Naive thymus-derived CD4-positive, alpha-beta T cell (primary cell): ENCODE results near the gene TBC1D1. TPM values are rescaled to one million over a fixed set of nuclear protein-coding genes. Genes with fewer than 3 reads are reported as not detected.
A peak's percentile ranks its signal among the peaks of the same experiment; 100 is the strongest.

Source experiments
- ATAC-seq: fragments of 150-1000 bp; cut with Tn5 transposase; 2 replicates; pipeline ENCODE4 v1.10.0; 2021; ENCODE audit warnings: mild to moderate bottlenecking, moderate library complexity
- CTCF ChIA-PET: fragments of 350-600 bp; sonication (Branson Sonifier 250); formaldehyde crosslinking; loops from one replicate; lab custom pipeline; 2021; ENCODE audit warnings: antibody characterized with exemption; lab: Charles Lee
- POLR2A ChIA-PET: fragments of 350-600 bp; sonication (Branson Sonifier 250); formaldehyde crosslinking; loops from one replicate; lab custom pipeline; 2021; ENCODE audit warnings: antibody characterized with exemption, inconsistent platforms; lab: Charles Lee
- DNase-seq, 9 donors: peaks; one replicate each; pipeline versions ENCODE4 v3.0.0 to v3.0.0-alpha.2; 2020 to 2022; ENCODE audit warnings: mixed read lengths in 1 of 9
- H3K27ac ChIP-seq: one replicate; pipeline ENCODE4 v1.7.0; 2013; ENCODE audit warnings: mild to moderate bottlenecking, low read depth, low read length, moderate library complexity
- H3K27me3 ChIP-seq, 2 donors: one replicate each; pipeline ENCODE4 v1.7.0; 2013; ENCODE audit warnings: low read length in 2 of 2, mild to moderate bottlenecking in 2 of 2, moderate library complexity in 2 of 2; ENCODE audit not compliant: control insufficient read depth in 2 of 2, insufficient read depth in 2 of 2
- H3K36me3 ChIP-seq, 3 experiments: 1 replicate in 2 of 3; 2 replicates in 1 of 3; pipeline ENCODE4 v1.7.0; 2013; ENCODE audit warnings: low read length in 3 of 3, mild to moderate bottlenecking in 3 of 3, moderate library complexity in 1 of 3; ENCODE audit not compliant: insufficient read depth in 3 of 3, control insufficient read depth in 2 of 3
- H3K4me1 ChIP-seq, 2 donors: one replicate each; pipeline ENCODE4 v1.7.0; 2013; ENCODE audit warnings: low read length in 2 of 2, mild to moderate bottlenecking in 2 of 2, moderate library complexity in 1 of 2; ENCODE audit not compliant: control insufficient read depth in 2 of 2, insufficient read depth in 2 of 2
- H3K4me3 ChIP-seq: 2 replicates; pipeline ENCODE4 v1.7.0; 2013; ENCODE audit warnings: mild to moderate bottlenecking, low read length
- H3K9me3 ChIP-seq, 3 experiments: 1 replicate in 2 of 3; 2 replicates in 1 of 3; pipeline ENCODE4 v1.7.0; 2013; ENCODE audit warnings: low read length in 3 of 3; ENCODE audit not compliant: control insufficient read depth in 2 of 3
- H3K27ac Mint-ChIP-seq, 9 donors: one replicate each; pipeline ENCODE4 v1.8.0; 2020 to 2022; ENCODE audit warnings: mixed read lengths in 9 of 9, mild to moderate bottlenecking in 8 of 9, moderate library complexity in 5 of 9, inconsistent platforms in 2 of 9
- H3K27me3 Mint-ChIP-seq, 5 donors: one replicate each; pipeline ENCODE4 v1.8.0; 2021 to 2022; ENCODE audit warnings: mixed read lengths in 5 of 5, mild to moderate bottlenecking in 1 of 5
- H3K36me3 Mint-ChIP-seq, 5 donors: one replicate each; pipeline ENCODE4 v1.8.0; 2020 to 2022; ENCODE audit warnings: mixed read lengths in 5 of 5, mild to moderate bottlenecking in 3 of 5, inconsistent platforms in 1 of 5
- H3K4me1 Mint-ChIP-seq, 7 donors: one replicate each; pipeline ENCODE4 v1.8.0; 2020 to 2022; ENCODE audit warnings: mixed read lengths in 7 of 7, mild to moderate bottlenecking in 3 of 7, inconsistent platforms in 1 of 7
- H3K4me3 Mint-ChIP-seq, 10 donors: one replicate each; pipeline ENCODE4 v1.8.0; 2020 to 2022; ENCODE audit warnings: mild to moderate bottlenecking in 10 of 10, mixed read lengths in 10 of 10, moderate library complexity in 6 of 10, inconsistent platforms in 2 of 10
- H3K9me3 Mint-ChIP-seq, 11 donors: one replicate each; pipeline ENCODE4 v1.8.0; 2020 to 2022; ENCODE audit warnings: mixed read lengths in 11 of 11, mild to moderate bottlenecking in 4 of 11, inconsistent platforms in 1 of 11, moderate library complexity in 1 of 11
- intact Hi-C, 2 donors: fragments of 100-400 bp; cut with micrococcal nuclease; formaldehyde crosslinking; loops; one replicate each; pipeline ENCODE4 v1.15.1; 2023
- polyA plus RNA-seq, 2 donors: library from polyadenylated mRNA; unstranded; fragments of 300-500 nt; fragmentation: Illumina TruSeq; gene quantifications; one replicate each; pipeline ENCODE4 v1.2.3, GENCODE V29; 2021
- total RNA-seq, 6 experiments: library from RNA in 5 of 6; stranded (reverse) in 5 of 6; gene quantifications; 1 replicate in 5 of 6; 2 replicates in 1 of 6; pipeline ENCODE4 v1.2.3 and lab custom pipeline; 2021 to 2026

The TBC1D1 gene
- total and polyA plus RNA-seq, 7 experiments from 2014 or later, result 19.4 to 66.8 (median 46.9) TPM

GRCh38 chr4:38113551-38113950, 222.7 kb downstream of the TBC1D1 start:
- H3K9me3 Mint-ChIP-seq, result no peaks in the 10 kb centered on the region
- no peak overlapping the region for H3K4me3 Mint-ChIP-seq
- DNase-seq, result no peak

DNA sequence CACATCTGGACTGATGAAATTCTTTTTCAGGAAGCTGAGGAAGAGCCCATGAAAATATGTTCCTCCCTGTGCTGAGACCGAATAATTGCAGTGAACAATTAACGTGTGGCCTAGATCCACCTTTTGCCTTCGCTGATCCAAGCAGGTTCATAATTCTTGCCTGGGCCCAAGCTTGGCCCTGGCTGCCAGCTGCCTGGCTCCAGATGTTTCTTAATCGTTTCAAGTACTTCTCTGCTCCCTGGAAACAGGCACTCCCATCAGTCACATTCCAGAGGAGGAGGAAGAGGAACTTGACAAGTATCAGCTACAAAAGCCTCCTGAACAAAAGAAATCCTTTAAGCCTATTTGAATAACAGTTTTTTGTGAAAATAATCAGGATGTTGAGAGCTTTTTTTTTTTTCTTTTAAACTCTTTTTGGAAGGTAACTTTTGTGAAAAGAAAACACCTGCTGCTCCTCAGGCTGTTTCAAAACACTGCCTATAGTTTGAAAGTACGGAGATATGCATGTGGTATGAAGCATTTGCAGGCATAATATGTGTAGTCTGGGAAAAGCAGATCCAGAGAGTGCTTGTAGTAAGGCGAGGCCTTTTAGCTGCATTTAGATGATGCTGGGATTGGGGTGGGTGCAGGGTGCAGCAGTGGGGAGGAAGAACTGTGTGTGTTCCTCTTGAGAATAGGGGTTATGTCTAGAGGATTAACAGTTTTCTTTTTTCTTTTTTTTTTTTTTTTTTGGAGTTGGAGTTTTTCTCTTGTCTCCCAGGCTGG, 223.7 kb downstream of the TBC1D1 start:
- no peak overlapping the region for H3K27ac ChIP-seq
- CTCF ChIA-PET, result interaction anchor here (0.8 kb wide), 1 partner anchor 613 kb away, joined by 3 read pairs; no protein-coding TSS in a partner anchor
- no peak overlapping the region for H3K4me3 ChIP-seq
- peak overlapping the region in 1 of 9 donors; percentile 24 for H3K27ac Mint-ChIP-seq
- no peaks in the 10 kb centered on the region for H3K4me1 ChIP-seq
- peaks cover 0 to 5% (median 0%) of the 10 kb centered on the region in 7 donors for H3K4me1 Mint-ChIP-seq
- H3K27me3 Mint-ChIP-seq, result no peaks in the 10 kb centered on the region
- H3K36me3 ChIP-seq, result peaks cover 0 to 54% (median 0%) of the 10 kb centered on the region in 3 experiments
- no peaks in the 10 kb centered on the region for H3K9me3 Mint-ChIP-seq
- POLR2A ChIA-PET, result no interaction called here
- H3K4me3 Mint-ChIP-seq, result no peak overlapping the region
- ATAC-seq (no peak), DNase-seq (no peak)
- H3K27me3 ChIP-seq, result no peaks in the 10 kb centered on the region
- H3K9me3 ChIP-seq, result no peaks in the 10 kb centered on the region
- peaks cover 4 to 45% (median 17%) of the 10 kb centered on the region in 5 donors for H3K36me3 Mint-ChIP-seq
- intact Hi-C loops, result no loop called here

More at GRCh38 chr4:38113551-38113950, 222.7 kb downstream of the TBC1D1 start:
- Mint-ChIP-seq H3K36me3 (peaks cover 1 to 50% (median 16%) of the 10 kb centered on the region in 5 donors), H3K4me1 (peaks cover 0 to 5% (median 0%) of the 10 kb centered on the region in 7 donors), H3K27me3 (no peaks in the 10 kb centered on the region), H3K27ac (peak overlapping the region in 3 of 9 donors; percentile 14 to 36 (median 31))
- ATAC-seq, result no peak
- Histone ChIP-seq H3K4me1 (no peaks in the 10 kb centered on the region), H3K27ac (no peak overlapping the region), H3K9me3 (no peaks in the 10 kb centered on the region), H3K36me3 (peaks cover 0 to 56% (median 0%) of the 10 kb centered on the region in 3 experiments), H3K27me3 (no peaks in the 10 kb centered on the region), H3K4me3 (no peak overlapping the region)
- intact Hi-C loops, result no loop called here
- POLR2A ChIA-PET, result no interaction called here
- CTCF ChIA-PET, result interaction anchor here (0.9 kb wide), 1 partner anchor 51 kb away, joined by 3 read pairs; no protein-coding TSS in a partner anchor

GRCh38 chr4:38115601-38116000, 224.7 kb downstream of the TBC1D1 start:
- H3K4me1 Mint-ChIP-seq, result peaks cover 0 to 5% (median 0%) of the 10 kb centered on the region in 7 donors
- ChIA-PET CTCF (no interaction called here), POLR2A (no interaction called here)
- H3K4me3 Mint-ChIP-seq, result no peak overlapping the region
- ATAC-seq (no peak), DNase-seq (no peak)
- H3K27me3 ChIP-seq, result no peaks in the 10 kb centered on the region
- no peaks in the 10 kb centered on the region for H3K4me1 ChIP-seq
- no peaks in the 10 kb centered on the region for H3K9me3 Mint-ChIP-seq
- H3K27ac Mint-ChIP-seq, result peak overlapping the region in 2 of 9 donors; percentile 8 to 11
- H3K27ac ChIP-seq, result no peak overlapping the region
- H3K36me3 Mint-ChIP-seq, result peaks cover 6 to 40% (median 18%) of the 10 kb centered on the region in 5 donors
- H3K9me3 ChIP-seq, result no peaks in the 10 kb centered on the region
- H3K4me3 ChIP-seq, result no peak overlapping the region
- H3K27me3 Mint-ChIP-seq, result no peaks in the 10 kb centered on the region
- H3K36me3 ChIP-seq, result peaks cover 0 to 64% (median 0%) of the 10 kb centered on the region in 3 experiments
- intact Hi-C loops, result no loop called here

GRCh38 chr4:38117591-38117990, 226.7 kb downstream of the TBC1D1 start:
- DNase-seq (no peak), ATAC-seq (no peak)
- peaks cover 0 to 5% (median 0%) of the 10 kb centered on the region in 7 donors for H3K4me1 Mint-ChIP-seq
- Histone ChIP-seq H3K27ac (no peak overlapping the region), H3K27me3 (no peaks in the 10 kb centered on the region), H3K4me3 (no peak overlapping the region), H3K36me3 (peaks cover 0 to 72% (median 6%) of the 10 kb centered on the region in 3 experiments), H3K9me3 (no peaks in the 10 kb centered on the region), H3K4me1 (no peaks in the 10 kb centered on the region)
- CTCF ChIA-PET, result no interaction called here
- H3K27me3 Mint-ChIP-seq, result no peaks in the 10 kb centered on the region
- intact Hi-C loops, result no loop called here
- POLR2A ChIA-PET, result no interaction called here
- peaks cover 11 to 51% (median 27%) of the 10 kb centered on the region in 5 donors for H3K36me3 Mint-ChIP-seq
- H3K4me3 Mint-ChIP-seq, result no peak overlapping the region
- no peak overlapping the region for H3K27ac Mint-ChIP-seq
- no peaks in the 10 kb centered on the region for H3K9me3 Mint-ChIP-seq

DNA sequence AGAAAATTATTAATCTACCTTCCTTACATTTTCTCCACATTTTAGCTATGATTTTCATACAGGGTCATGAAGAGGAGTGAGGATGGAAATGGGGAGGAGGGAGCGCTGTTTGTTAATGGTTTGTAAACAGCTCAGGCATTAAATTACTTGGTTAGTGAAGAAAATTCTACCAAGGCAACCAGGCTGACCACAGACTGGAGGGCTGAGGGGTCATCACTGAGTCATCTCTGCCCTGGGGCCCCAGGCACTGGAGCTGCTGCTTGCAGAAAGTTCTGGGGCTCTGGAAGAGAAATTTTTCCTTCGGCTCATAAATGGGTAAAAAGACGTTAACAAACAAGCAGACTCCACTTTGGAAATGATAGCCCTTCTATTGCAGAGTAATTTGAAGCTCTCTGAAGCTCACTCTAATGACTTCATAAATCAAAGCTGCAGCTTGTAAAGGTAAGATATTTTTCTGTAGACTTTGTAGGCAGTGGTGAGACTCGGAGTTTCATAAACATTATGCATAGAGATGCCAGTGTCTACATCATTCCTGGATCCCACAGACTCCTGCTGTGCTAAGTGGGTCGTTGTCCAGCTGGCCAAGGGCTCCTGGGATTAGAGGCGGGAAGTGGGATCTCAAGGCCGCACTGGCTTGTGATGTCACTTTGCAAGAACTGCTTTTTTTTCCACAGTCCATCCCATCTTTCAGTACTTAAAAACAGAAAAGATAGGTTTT, 228.9 kb downstream of the TBC1D1 start:
- Mint-ChIP-seq H3K36me3 (peaks cover 12 to 56% (median 30%) of the 10 kb centered on the region in 5 donors), H3K4me1 (peaks cover 0 to 12% (median 3%) of the 10 kb centered on the region in 7 donors), H3K4me3 (no peak overlapping the region), H3K27me3 (no peaks in the 10 kb centered on the region), H3K9me3 (no peaks in the 10 kb centered on the region), H3K27ac (no peak overlapping the region)
- no peaks in the 10 kb centered on the region for H3K9me3 ChIP-seq
- intact Hi-C loops, result no loop called here
- POLR2A ChIA-PET, result interaction anchor here (0.6 to 1.3 kb wide), 2 partner anchors 10 to 966 kb away, joined by 3 read pairs; no protein-coding TSS in a partner anchor
- CTCF ChIA-PET, result interaction anchor here (0.6 to 1.0 kb wide), 3 partner anchors 43 to 665 kb away, joined by 3 read pairs; no protein-coding TSS in a partner anchor
- H3K4me1 ChIP-seq, result no peaks in the 10 kb centered on the region
- no peak for DNase-seq
- H3K27me3 ChIP-seq, result no peaks in the 10 kb centered on the region
- no peak for ATAC-seq
- no peak overlapping the region for H3K27ac ChIP-seq
- H3K36me3 ChIP-seq, result peaks cover 0 to 53% (median 6%) of the 10 kb centered on the region in 3 experiments
- no peak overlapping the region for H3K4me3 ChIP-seq

- Histone ChIP-seq H3K36me3 (peaks cover 0 to 54% (median 6%) of the 10 kb centered on the region in 3 experiments), H3K9me3 (no peaks in the 10 kb centered on the region), H3K4me1 (no peaks in the 10 kb centered on the region), H3K27ac (no peak overlapping the region), H3K4me3 (no peak overlapping the region), H3K27me3 (no peaks in the 10 kb centered on the region)
- H3K36me3 Mint-ChIP-seq, result peaks cover 15 to 64% (median 37%) of the 10 kb centered on the region in 5 donors
- intact Hi-C loops, result no loop called here
- POLR2A ChIA-PET, result no interaction called here
- no peaks in the 10 kb centered on the region for H3K27me3 Mint-ChIP-seq
- H3K9me3 Mint-ChIP-seq, result no peaks in the 10 kb centered on the region
- H3K4me3 Mint-ChIP-seq, result no peak overlapping the region
- ATAC-seq, result no peak
- CTCF ChIA-PET, result interaction anchor here (0.6 kb wide), 3 partner anchors 11 to 664 kb away, joined by 3 to 4 read pairs (median 3); no protein-coding TSS in a partner anchor
- no peak for DNase-seq
- H3K27ac Mint-ChIP-seq, result peak overlapping the region in 3 of 9 donors; percentile 1 to 47 (median 4)
- H3K4me1 Mint-ChIP-seq, result peaks cover 0 to 14% (median 4%) of the 10 kb centered on the region in 7 donors
These were observed 229.9 kb downstream of the TBC1D1 start for GRCh38 chr4:38120772-38121171.
